ENCODE data around the gene SORCS1. TPM values are rescaled to one million over a fixed set of nuclear protein-coding genes. Genes with fewer than 3 reads are reported as not detected.

SORCS1 gene
- total and polyA plus RNA-seq, 2 experiments from 2014 or later, result 2.9 to 8.9 TPM

DNA sequence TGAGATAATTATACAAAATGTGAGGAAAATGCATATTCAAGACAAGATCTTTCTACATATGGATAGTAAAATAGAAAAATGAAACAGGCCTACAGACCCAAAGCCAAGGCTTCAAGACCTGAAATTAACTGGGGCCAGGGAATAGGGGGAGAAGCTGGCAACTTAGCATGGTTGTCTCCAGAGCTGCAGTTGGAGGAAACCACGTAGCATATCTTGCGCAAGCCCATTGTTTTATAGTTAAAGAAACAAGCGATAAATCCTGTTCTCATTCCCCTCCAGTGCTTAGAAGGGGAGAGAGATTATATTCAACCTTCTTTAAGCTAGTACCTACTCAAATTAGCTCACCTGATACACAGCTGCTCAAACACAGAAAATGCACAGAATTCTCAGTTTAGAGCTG lies 197.1 kb downstream of the SORCS1 start:
- Histone ChIP-seq H3K27ac (ENCODE audit: low read depth) (no peak overlapping the region), H3K9me2 (ENCODE audit: insufficient read depth) (no peaks in the 10 kb centered on the region), H2AFZ (no peak overlapping the region), H3K4me1 (ENCODE audit: insufficient read depth) (no peaks in the 10 kb centered on the region), H4K20me1 (replicated peaks; ENCODE audit: insufficient read depth) (no peaks in the 10 kb centered on the region), H3K4me2 (no peak overlapping the region), H3K27me3 (ENCODE audit: insufficient read depth) (no peaks in the 10 kb centered on the region), H3K36me3 (ENCODE audit: insufficient read depth) (no peaks in the 10 kb centered on the region), H3K79me2 (replicated peaks; ENCODE audit: insufficient read depth) (no peaks in the 10 kb centered on the region), H3F3A (replicated peaks; ENCODE audit: low read depth) (no peaks in the 10 kb centered on the region), H3K4me3 (no peak overlapping the region)
- TF ChIP-seq EZH2 (IDR thresholded peaks at IDR 0.05; ENCODE audit: low read depth, unreplicated experiment), result no peak
- DNase-seq (ENCODE audit: low spot score) (no peak), ATAC-seq (no peak)
- H3K4me1 Mint-ChIP-seq, result peaks cover 6% of the 10 kb centered on the region
- H3K27ac Mint-ChIP-seq, result no peak overlapping the region
- H3K36me3 Mint-ChIP-seq (ENCODE audit: low read depth), result peaks cover 4% of the 10 kb centered on the region; the same call in 1 of the 3 replicates
- no peak overlapping the region for H3K4me3 Mint-ChIP-seq
- H3K9me3 Mint-ChIP-seq, result peaks cover 1% of the 10 kb centered on the region; the same call in 1 of the 3 replicates
- H3K27me3 Mint-ChIP-seq (ENCODE audit: insufficient read depth, low read depth, poor library complexity), result no peaks in the 10 kb centered on the region

DNA sequence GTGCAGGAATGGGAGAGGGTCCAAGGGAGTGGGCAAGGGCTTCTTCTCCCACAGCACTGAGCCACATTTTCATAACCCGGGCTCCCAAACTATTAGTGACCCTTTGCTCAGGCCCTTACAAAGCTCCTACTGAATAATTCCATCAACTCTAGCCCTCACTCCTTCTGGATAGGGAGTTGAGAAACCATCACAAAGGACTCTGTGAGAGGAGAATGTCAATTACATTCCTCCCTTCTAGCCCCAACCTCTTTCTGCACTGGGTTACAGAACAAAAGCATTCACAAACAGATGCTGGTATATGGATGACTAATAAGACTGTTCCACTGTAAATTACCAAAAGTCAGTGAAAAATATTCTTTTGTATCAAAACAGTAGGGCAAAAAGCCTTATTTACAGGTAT lies 203.7 kb downstream of the SORCS1 start:
- Histone ChIP-seq H3K79me2 (replicated peaks; ENCODE audit: insufficient read depth) (no peaks in the 10 kb centered on the region), H3K27ac (ENCODE audit: low read depth) (no peak overlapping the region), H3K4me1 (ENCODE audit: insufficient read depth) (peaks cover 7% of the 10 kb centered on the region; the same call in 1 of the 2 replicates), H3K4me2 (no peak overlapping the region), H4K20me1 (replicated peaks; ENCODE audit: insufficient read depth) (no peaks in the 10 kb centered on the region), H2AFZ (no peak overlapping the region), H3K36me3 (ENCODE audit: insufficient read depth) (no peaks in the 10 kb centered on the region), H3K27me3 (ENCODE audit: insufficient read depth) (no peaks in the 10 kb centered on the region), H3K4me3 (no peak overlapping the region), H3F3A (replicated peaks; ENCODE audit: low read depth) (no peaks in the 10 kb centered on the region), H3K9me2 (ENCODE audit: insufficient read depth) (no peaks in the 10 kb centered on the region)
- H3K9me3 Mint-ChIP-seq, result peaks cover 2% of the 10 kb centered on the region; the same call in 1 of the 3 replicates
- no peaks in the 10 kb centered on the region for H3K27me3 Mint-ChIP-seq (ENCODE audit: insufficient read depth, low read depth, poor library complexity)
- H3K4me3 Mint-ChIP-seq, result no peak overlapping the region
- ATAC-seq, result peak; percentile 63
- H3K4me1 Mint-ChIP-seq, result peaks cover 16% of the 10 kb centered on the region
- no peak overlapping the region for H3K27ac Mint-ChIP-seq
- no peak for TF ChIP-seq STAT1 (IDR thresholded peaks at IDR 0.05; ENCODE audit: unreplicated experiment)
- TF ChIP-seq NANOG (IDR thresholded peaks at IDR 0.05; ENCODE audit: borderline replicate concordance), result no peak
- no peak for TF ChIP-seq POLR2AphosphoS5 (IDR thresholded peaks at IDR 0.05; ENCODE audit: low read depth)
- 0 out of 2 replicates have a peak, but pooled peaks have one; percentile 34 for TF ChIP-seq ZNF462 (CRISPR knock-in tag; IDR thresholded peaks at IDR 0.05)
- peak; percentile 29 for DNase-seq (ENCODE audit: low spot score)
- H3K36me3 Mint-ChIP-seq (ENCODE audit: low read depth), result peaks cover 5% of the 10 kb centered on the region; the same call in 1 of the 3 replicates

Data from GM23338 (cell line).